Measurements from ENCODE around the gene EIF2S1. TPM values are rescaled to one million over a fixed set of nuclear protein-coding genes. Genes with fewer than 3 reads are reported as not detected.

The EIF2S1 gene
- total RNA-seq, 1 donor from 2014 or later, result 356 TPM

DNA sequence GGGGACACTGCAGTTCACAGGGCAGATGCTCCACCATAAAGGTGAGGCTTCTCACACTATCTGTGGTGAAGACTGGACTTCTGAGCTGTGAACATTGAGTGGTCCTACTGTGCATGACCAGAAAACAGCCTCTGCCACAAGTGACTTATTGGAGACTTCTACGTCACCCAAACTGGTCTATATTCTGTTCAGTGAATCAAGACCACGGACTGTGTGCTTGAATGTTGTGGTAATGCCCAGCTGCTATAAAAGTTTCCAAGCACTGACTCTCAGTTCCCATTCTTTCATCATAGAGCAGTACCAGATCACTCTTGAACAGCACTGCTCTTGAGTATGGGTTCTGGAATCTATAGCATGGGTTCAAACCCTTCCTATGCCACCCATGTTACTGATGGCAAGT is 56.7 kb downstream of the EIF2S1 start:
- TF ChIP-seq, protein P1, sequence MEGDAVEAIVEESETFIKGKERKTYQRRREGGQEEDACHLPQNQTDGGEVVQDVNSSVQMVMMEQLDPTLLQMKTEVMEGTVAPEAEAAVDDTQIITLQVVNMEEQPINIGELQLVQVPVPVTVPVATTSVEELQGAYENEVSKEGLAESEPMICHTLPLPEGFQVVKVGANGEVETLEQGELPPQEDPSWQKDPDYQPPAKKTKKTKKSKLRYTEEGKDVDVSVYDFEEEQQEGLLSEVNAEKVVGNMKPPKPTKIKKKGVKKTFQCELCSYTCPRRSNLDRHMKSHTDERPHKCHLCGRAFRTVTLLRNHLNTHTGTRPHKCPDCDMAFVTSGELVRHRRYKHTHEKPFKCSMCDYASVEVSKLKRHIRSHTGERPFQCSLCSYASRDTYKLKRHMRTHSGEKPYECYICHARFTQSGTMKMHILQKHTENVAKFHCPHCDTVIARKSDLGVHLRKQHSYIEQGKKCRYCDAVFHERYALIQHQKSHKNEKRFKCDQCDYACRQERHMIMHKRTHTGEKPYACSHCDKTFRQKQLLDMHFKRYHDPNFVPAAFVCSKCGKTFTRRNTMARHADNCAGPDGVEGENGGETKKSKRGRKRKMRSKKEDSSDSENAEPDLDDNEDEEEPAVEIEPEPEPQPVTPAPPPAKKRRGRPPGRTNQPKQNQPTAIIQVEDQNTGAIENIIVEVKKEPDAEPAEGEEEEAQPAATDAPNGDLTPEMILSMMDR (IDR thresholded peaks at IDR 0.05; ENCODE audit: insufficient read depth, low read length, severe bottlenecking), result no peak
- H3K4me3 ChIP-seq (ENCODE audit: low read depth, low read length), result no peak overlapping the region
- no peak for FAIRE-seq
- no peaks in the 10 kb centered on the region for H3K36me3 ChIP-seq (ENCODE audit: control insufficient read depth, insufficient read depth, low read length)
- H3K27me3 ChIP-seq (ENCODE audit: control insufficient read depth, insufficient read depth, low read length), result no peaks in the 10 kb centered on the region
- no peak for DNase-seq (ENCODE audit: low read depth)

DNA sequence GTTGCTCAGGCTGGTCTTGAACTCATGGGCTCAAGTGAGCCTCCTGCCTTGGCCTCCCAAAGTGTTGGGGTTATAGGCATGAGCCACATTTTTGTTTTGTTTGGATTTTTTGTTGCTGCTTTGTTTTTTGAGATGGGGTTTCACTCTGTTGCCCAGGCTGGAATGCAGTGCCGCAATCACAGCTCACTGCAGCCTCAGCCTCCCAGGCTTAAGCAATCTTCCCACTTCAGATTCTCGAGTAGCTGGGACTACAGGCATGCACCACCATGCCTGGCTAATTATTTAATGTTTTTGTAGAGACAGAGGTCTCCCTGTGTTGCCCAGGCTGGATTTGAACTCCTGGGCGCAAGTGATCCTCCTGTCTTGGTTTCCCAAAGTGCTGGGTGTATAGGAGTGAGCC is 57.5 kb downstream of the EIF2S1 start:
- TF ChIP-seq, protein P1 (IDR thresholded peaks at IDR 0.05; ENCODE audit: insufficient read depth, low read length, severe bottlenecking), result no peak
- no peak overlapping the region for H3K4me3 ChIP-seq (ENCODE audit: low read depth, low read length)
- DNase-seq (ENCODE audit: low read depth), result peak; percentile 44
- H3K27me3 ChIP-seq (ENCODE audit: control insufficient read depth, insufficient read depth, low read length), result no peaks in the 10 kb centered on the region
- H3K36me3 ChIP-seq (ENCODE audit: control insufficient read depth, insufficient read depth, low read length), result no peaks in the 10 kb centered on the region
- FAIRE-seq, result no peak

DNA sequence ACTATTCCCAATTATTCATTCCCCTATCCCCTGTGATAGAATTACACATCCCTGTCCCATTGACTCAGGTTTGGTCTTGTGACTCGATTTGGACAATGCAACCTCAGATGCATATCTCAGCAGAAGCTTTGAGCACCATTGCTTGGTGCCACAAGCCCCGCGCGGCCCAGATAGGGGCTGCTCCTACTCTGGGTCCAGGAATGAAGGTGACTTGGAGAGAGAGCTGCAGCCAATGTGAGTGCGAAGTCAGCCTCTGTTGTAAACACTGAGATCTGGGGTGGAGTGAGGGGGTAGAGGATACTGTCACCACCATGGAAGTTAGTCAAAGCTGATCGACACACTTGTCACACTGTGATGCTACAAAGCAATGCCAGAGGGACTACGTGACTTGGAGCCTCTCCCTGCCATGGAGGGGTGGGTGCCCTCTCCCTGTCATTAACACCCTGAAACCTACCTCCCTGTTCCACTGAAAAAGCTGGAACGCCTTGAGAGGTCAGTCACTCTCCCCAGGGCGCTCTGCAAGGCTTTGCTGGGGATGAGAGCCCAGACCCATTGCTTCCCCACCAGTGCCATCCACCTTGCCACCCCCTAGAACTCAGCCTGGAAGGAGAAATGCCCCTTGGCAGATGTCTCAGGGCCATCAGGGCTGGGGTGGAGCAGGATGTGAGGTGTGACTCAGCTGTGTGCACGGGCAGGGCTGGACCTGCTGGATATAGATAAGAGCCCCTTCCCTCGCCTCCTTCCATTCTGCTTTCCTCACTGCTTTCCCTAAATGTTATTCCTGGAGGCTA is 58.5 kb downstream of the EIF2S1 start:
- TF ChIP-seq, protein P1 (IDR thresholded peaks at IDR 0.05; ENCODE audit: insufficient read depth, low read length, severe bottlenecking), result no peak
- Histone ChIP-seq H3K36me3 (ENCODE audit: control insufficient read depth, insufficient read depth, low read length) (no peaks in the 10 kb centered on the region), H3K27me3 (ENCODE audit: control insufficient read depth, insufficient read depth, low read length) (no peaks in the 10 kb centered on the region), H3K4me3 (ENCODE audit: low read depth, low read length) (no peak overlapping the region)
- DNase-seq (ENCODE audit: low read depth) (peak; percentile 83), FAIRE-seq (no peak)

DNA sequence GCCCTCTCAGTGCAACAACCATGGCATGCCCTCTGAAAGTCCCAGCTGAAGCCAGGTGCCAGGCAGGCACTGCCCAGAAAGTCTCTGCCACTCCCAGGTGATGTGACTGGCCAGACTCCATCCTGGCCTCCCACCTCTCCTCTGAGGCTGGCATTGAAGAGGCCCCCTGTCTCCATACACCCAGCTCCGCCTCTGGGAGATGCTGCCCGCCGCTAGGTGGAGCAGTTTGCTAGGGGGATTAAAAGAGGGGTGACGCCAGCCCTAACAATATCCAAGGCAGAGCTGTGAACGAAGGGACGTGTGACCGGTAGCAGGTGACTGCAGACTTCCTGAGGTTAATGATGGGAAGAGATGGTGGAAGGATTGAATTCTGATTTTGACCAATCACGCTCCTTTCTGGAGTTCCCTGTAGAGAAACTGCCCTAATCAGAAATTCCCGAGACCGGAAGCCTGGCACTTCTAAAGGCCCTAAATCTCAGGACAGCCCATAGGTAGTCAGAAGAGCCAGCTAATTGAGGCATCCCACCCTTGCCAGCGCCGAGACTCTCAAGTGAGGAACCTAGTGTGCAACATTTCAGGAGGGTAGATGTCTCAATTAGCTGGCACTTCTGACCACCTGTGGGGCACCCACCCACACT is 60.1 kb downstream of the EIF2S1 start:
- Histone ChIP-seq H3K36me3 (ENCODE audit: control insufficient read depth, insufficient read depth, low read length) (no peaks in the 10 kb centered on the region), H3K27me3 (ENCODE audit: control insufficient read depth, insufficient read depth, low read length) (no peaks in the 10 kb centered on the region), H3K4me3 (ENCODE audit: low read depth, low read length) (no peak overlapping the region)
- TF ChIP-seq, protein P1 (IDR thresholded peaks at IDR 0.05; ENCODE audit: insufficient read depth, low read length, severe bottlenecking), result peak; percentile 46
- DNase-seq (ENCODE audit: low read depth), result no peak
- no peak for FAIRE-seq

DNA sequence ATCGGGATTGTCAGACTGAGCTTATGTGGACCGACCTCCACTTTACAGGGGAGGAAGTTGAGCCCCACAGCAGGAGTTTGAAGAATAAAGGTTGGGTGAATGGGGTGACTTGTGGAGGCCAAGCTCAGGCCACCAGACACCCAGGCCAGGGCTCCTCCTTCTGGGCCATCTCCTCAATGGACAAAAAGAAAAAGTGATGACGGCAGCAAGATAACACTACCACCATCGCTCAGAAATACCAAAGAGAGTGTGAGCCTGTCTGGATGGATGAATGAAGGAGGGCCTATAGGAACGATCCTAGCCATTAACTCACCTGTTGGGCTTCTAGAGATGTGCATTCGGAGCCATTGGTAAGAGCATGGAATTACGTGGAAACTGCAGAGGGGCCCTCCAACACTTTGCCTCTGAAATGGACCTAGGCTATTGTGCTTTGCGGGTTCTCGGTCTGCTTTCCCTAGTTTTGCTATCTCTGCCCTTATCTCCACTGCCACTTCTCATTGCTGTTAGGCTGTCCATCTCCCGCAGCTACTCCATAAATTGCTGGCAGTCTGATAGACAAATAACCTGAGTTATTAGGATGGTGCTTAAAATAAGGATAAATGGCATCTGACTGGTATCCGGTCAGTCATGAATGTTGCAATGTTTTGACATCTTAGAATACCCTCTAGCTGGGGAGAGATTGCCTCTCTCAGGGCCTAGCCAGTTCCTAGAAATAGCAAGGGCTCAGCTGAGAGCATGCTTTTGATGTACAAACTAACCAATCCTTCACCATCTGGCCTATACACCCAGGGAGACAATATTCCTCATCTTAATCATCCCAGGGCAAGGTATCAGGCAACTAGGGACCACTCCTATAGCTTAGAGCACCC is 61.5 kb downstream of the EIF2S1 start:
- Histone ChIP-seq H3K27me3 (ENCODE audit: control insufficient read depth, insufficient read depth, low read length) (no peaks in the 10 kb centered on the region), H3K36me3 (ENCODE audit: control insufficient read depth, insufficient read depth, low read length) (no peaks in the 10 kb centered on the region), H3K4me3 (ENCODE audit: low read depth, low read length) (no peak overlapping the region)
- FAIRE-seq, result no peak
- TF ChIP-seq, protein P1 (IDR thresholded peaks at IDR 0.05; ENCODE audit: insufficient read depth, low read length, severe bottlenecking), result no peak
- no peak for DNase-seq (ENCODE audit: low read depth)

All from bronchial epithelial cell (primary cell).